B cell (primary cell): ENCODE data around the gene CRAMP1. TPM values are rescaled to one million over a fixed set of nuclear protein-coding genes. Genes with fewer than 3 reads are reported as not detected.
A peak's percentile ranks its signal among the peaks of the same experiment; 100 is the strongest.

Source experiments
- ATAC-seq: fragments of 200-7000 bp; cut with Tn5 transposase; one replicate; pipeline ENCODE4 v1.10.0; 2021; ENCODE audit warnings: low read depth, mild to moderate bottlenecking, moderate number of reproducible peaks, moderate library complexity
- CTCF ChIA-PET: fragments of 350-600 bp; sonication (Branson Sonifier 250); formaldehyde crosslinking; loops from one replicate; lab custom pipeline; 2021; ENCODE audit warnings: antibody characterized with exemption, inconsistent platforms; lab: Charles Lee
- POLR2A ChIA-PET: fragments of 350-600 bp; sonication (Branson Sonifier 250); formaldehyde crosslinking; loops from one replicate; lab custom pipeline; 2021; ENCODE audit warnings: antibody characterized with exemption; lab: Charles Lee
- DNase-seq: peaks from one replicate; pipeline ENCODE4 v3.0.0; 2013
- H2AFZ ChIP-seq: 2 replicates; pipeline ENCODE4 v1.6.1; 2012; ENCODE audit warnings: mild to moderate bottlenecking, low read depth, low read length; ENCODE audit not compliant: insufficient read depth, poor library complexity, severe bottlenecking
- H3K27ac ChIP-seq, 2 donors: 1 replicate in 1 of 2; 2 replicates in 1 of 2; pipeline ENCODE4 v1.5.1; 2012 to 2013; ENCODE audit warnings: low read length in 2 of 2, mild to moderate bottlenecking in 2 of 2, moderate library complexity in 1 of 2
- H3K27me3 ChIP-seq, 4 experiments: fragments of 200-600 bp in 1 of 4; sonication (generic) in 1 of 4; replicated peaks in 1 of 4; 1 replicate in 2 of 4; 2 replicates in 2 of 4; pipeline versions ENCODE4 v1.6.1 to v1.7.0; 2013 to 2016; ENCODE audit warnings: low read length in 3 of 4, mild to moderate bottlenecking in 2 of 4, mixed read lengths in 1 of 4, moderate library complexity in 1 of 4; ENCODE audit not compliant: insufficient read depth in 4 of 4, control insufficient read depth in 3 of 4; ENCODE audit errors: control extremely low read depth in 1 of 4
- H3K36me3 ChIP-seq, 2 experiments: replicated peaks in 1 of 2; 1 replicate in 1 of 2; 2 replicates in 1 of 2; pipeline versions ENCODE4 v1.6.1 to v1.7.1; 2013; ENCODE audit warnings: low read length in 1 of 2; ENCODE audit not compliant: insufficient read depth in 2 of 2, control insufficient read depth in 1 of 2; ENCODE audit errors: control extremely low read depth in 1 of 2, extremely low read depth in 1 of 2
- H3K4me1 ChIP-seq, 2 donors: fragments of 200-600 bp in 1 of 2; sonication (generic) in 1 of 2; 1 replicate in 1 of 2; 2 replicates in 1 of 2; pipeline versions ENCODE4 v1.5.1 to v1.6.1; 2013 to 2017; ENCODE audit warnings: low read length in 2 of 2; ENCODE audit not compliant: control insufficient read depth in 2 of 2, insufficient read depth in 2 of 2
- H3K4me2 ChIP-seq: replicated peaks from 2 replicates; pipeline ENCODE3; 2012; ENCODE audit warnings: mild to moderate bottlenecking, low read depth, low read length; ENCODE audit not compliant: poor library complexity, severe bottlenecking
- H3K4me3 ChIP-seq, 5 experiments: fragments of 200-600 bp in 1 of 5; sonication (generic) in 1 of 5; 1 replicate in 3 of 5; 2 replicates in 2 of 5; pipeline versions ENCODE4 v1.5.1 to v1.7.0; 2011 to 2016; ENCODE audit warnings: low read length in 4 of 5, mild to moderate bottlenecking in 4 of 5, low read depth in 2 of 5, control low read depth in 1 of 5, moderate library complexity in 1 of 5; ENCODE audit not compliant: insufficient read depth in 1 of 5; ENCODE audit errors: control extremely low read depth in 1 of 5, extremely low read depth in 1 of 5
- H3K79me2 ChIP-seq: fragments of 200-600 bp; sonication (generic); one replicate; pipeline ENCODE4 v1.6.0; 2016; ENCODE audit warnings: low read length; ENCODE audit not compliant: control insufficient read depth, insufficient read depth
- H3K9ac ChIP-seq: fragments of 200-600 bp; sonication (generic); 2 replicates; pipeline ENCODE4 v1.6.1; 2017; ENCODE audit warnings: mild to moderate bottlenecking, low read length, moderate library complexity
- H3K9me3 ChIP-seq, 3 donors: one replicate each; pipeline versions ENCODE4 v1.6.1 to v1.7.1; 2013; ENCODE audit warnings: low read length in 2 of 3; ENCODE audit not compliant: control insufficient read depth in 2 of 3, insufficient read depth in 1 of 3; ENCODE audit errors: control extremely low read depth in 1 of 3
- H4K20me1 ChIP-seq: 2 replicates; pipeline ENCODE4 v1.6.0; 2012; ENCODE audit warnings: mild to moderate bottlenecking, low read length; ENCODE audit not compliant: insufficient read depth, control insufficient read depth, poor library complexity, severe bottlenecking
- H3K27ac Mint-ChIP-seq: one replicate; pipeline ENCODE4 v1.8.0; 2021; ENCODE audit warnings: mixed read lengths
- H3K27me3 Mint-ChIP-seq: one replicate; pipeline ENCODE4 v1.8.0; 2021; ENCODE audit warnings: mixed read lengths
- H3K4me1 Mint-ChIP-seq: one replicate; pipeline ENCODE4 v1.8.0; 2021; ENCODE audit warnings: mixed read lengths
- H3K4me3 Mint-ChIP-seq: one replicate; pipeline ENCODE4 v1.8.0; 2021; ENCODE audit warnings: mixed read lengths
- H3K9me3 Mint-ChIP-seq: one replicate; pipeline ENCODE4 v1.8.0; 2022; ENCODE audit warnings: mixed read lengths; ENCODE audit not compliant: insufficient read depth
- CTCF ChIP-seq: fragments of 200-600 bp; IDR thresholded peaks from one replicate; pipeline ENCODE4 v1.8.0; 2022; ENCODE audit warnings: antibody characterized with exemption, mild to moderate bottlenecking
- EZH2 ChIP-seq: IDR thresholded peaks from 2 replicates; pipeline ENCODE4 v1.6.1; 2012; ENCODE audit warnings: borderline replicate concordance, low read depth, mild to moderate bottlenecking, moderate library complexity, low read length; ENCODE audit not compliant: insufficient read depth, poor library complexity, severe bottlenecking
- WGBS: methylation state at CpG from one replicate; pipeline ENCODE4 v1.1.5; 2013; ENCODE audit warnings: missing lambda C conversion rate; ENCODE audit not compliant: insufficient coverage; 5-methylcytosine and 5-hydroxymethylcytosine counted together
- intact Hi-C: fragments of 100-400 bp; cut with micrococcal nuclease; formaldehyde crosslinking; loops from one replicate; pipeline ENCODE4 v1.10.0; 2022
- polyA plus RNA-seq: library from polyadenylated mRNA; depleted of rRNA; stranded (reverse); fragments of >200 nt; gene quantifications from 2 replicates; pipeline ENCODE4 v1.2.3, GENCODE V29; 2012
- total RNA-seq, 2 donors: library from RNA; stranded (reverse); fragments of 120-200 nt in 1 of 2; gene quantifications; 1 replicate in 1 of 2; 2 replicates in 1 of 2; pipeline versions ENCODE4 v1.2.3 to v1.2.4, GENCODE V29; 2013 to 2022

CRAMP1 gene
- total and polyA plus RNA-seq, 2 donors (not counting 1 experiment from before 2014, with no cell fraction given) = 21.0 to 33.9 TPM

GRCh38 chr16:1705688-1706385 lies 93.7 kb downstream of the CRAMP1 start, which contains the start of gene MAPK8IP3:
TSS of gene MAPK8IP3 (plus strand) at chr16:1706195. CDS start at chr16:1706340, 145 bp downstream.
- intact Hi-C loops = loop anchor here (1.0 to 5.0 kb wide), 7 partner anchors 8 to 266 kb away; partner anchors contain the start of genes CLCN7, CRAMP1, EME2 and IFT140
- peak within 1 kb of the TSS; percentile 98 for H3K4me3 Mint-ChIP-seq
- Histone ChIP-seq H3K4me3 (peak within 1 kb of the TSS; percentile 75 to 98 (median 96)), H3K27me3 (no peaks in the 10 kb centered on the region), H3K36me3 (peaks cover 2 to 18% of the 10 kb centered on the region in 2 experiments), H3K4me2 (peak within 1 kb of the TSS; percentile 94), H4K20me1 (peaks cover 35% of the 10 kb centered on the region), H2AFZ (peak within 1 kb of the TSS; percentile 82), H3K9ac (peak within 1 kb of the TSS; percentile 98), H3K4me1 (peaks cover 14 to 30% of the 10 kb centered on the region in 2 donors), H3K9me3 (no peaks in the 10 kb centered on the region), H3K27ac (peak within 1 kb of the TSS; percentile 89 to 91), H3K79me2 (peaks cover 54% of the 10 kb centered on the region)
- H3K27ac Mint-ChIP-seq = peak within 1 kb of the TSS; percentile 98
- TF ChIP-seq EZH2 (no peak), CTCF (peak; percentile 89)
- ChIA-PET POLR2A (interaction anchor here (0.6 to 2.5 kb wide), 11 partner anchors 8 to 775 kb away, joined by 3 to 15 read pairs (median 6); partner anchors contain the start of genes JPT2, NME3, NUBP2 and SPSB3), CTCF (interaction anchor here (0.6 to 2.4 kb wide), 24 partner anchors 8 to 544 kb away, joined by 3 to 16 read pairs (median 4); partner anchors contain the start of genes EME2, FAHD1, JPT2 and MRPS34)
- DNase-seq (peak; percentile 98), ATAC-seq (peak; percentile 84)
- H3K4me1 Mint-ChIP-seq = peaks cover 40% of the 10 kb centered on the region
- H3K27me3 Mint-ChIP-seq = no peaks in the 10 kb centered on the region
- WGBS = 0% methylated on average over 79 of the region's 79 CpGs
- no peaks in the 10 kb centered on the region for H3K9me3 Mint-ChIP-seq
